Stomach (tissue), 9 donors: ENCODE results near the gene TM9SF4. TPM values are rescaled to one million over a fixed set of nuclear protein-coding genes. Genes with fewer than 3 reads are reported as not detected.

Experiments used
- DNase-seq, 2 donors: peaks; one replicate each; pipeline versions ENCODE4 v3.0.0 to v3.0.0-alpha.2; 2013 to 2019
- H3K27ac ChIP-seq, 5 donors: fragments of 200-600 bp in 4 of 5; sonication (generic) in 4 of 5; one replicate each; pipeline ENCODE4 v1.5.1; 2013 to 2019; ENCODE audit warnings: mild to moderate bottlenecking in 1 of 5, moderate library complexity in 1 of 5
- H3K27me3 ChIP-seq, 3 donors: fragments of 200-600 bp; sonication (generic); one replicate each; pipeline ENCODE4 v1.5.1; 2017 to 2019; ENCODE audit warnings: mixed run types in 1 of 3
- H3K36me3 ChIP-seq, 4 donors: fragments of 200-600 bp; sonication (generic); 1 replicate in 3 of 4; 2 replicates in 1 of 4; pipeline ENCODE4 v1.5.1; 2016 to 2019
- H3K4me1 ChIP-seq, 4 donors: fragments of 200-600 bp; sonication (generic); one replicate each; pipeline ENCODE4 v1.5.1; 2016 to 2019
- H3K4me3 ChIP-seq, 4 donors: fragments of 200-600 bp; sonication (generic) in 3 of 4; one replicate each; pipeline ENCODE4 v1.5.1; 2016 to 2019; ENCODE audit warnings: mild to moderate bottlenecking in 1 of 4
- H3K9me3 ChIP-seq, 4 donors: fragments of 200-600 bp; sonication (generic); one replicate each; pipeline ENCODE4 v1.5.1; 2016 to 2019
- CTCF ChIP-seq, 7 experiments: fragments of 450-650 bp in 4 of 7; fragments of 200-600 bp in 3 of 7; sonication (generic) in 3 of 7; IDR thresholded peaks; one replicate each; pipeline ENCODE4 v1.5.1; 2016 to 2019; ENCODE audit warnings: antibody characterized with exemption in 7 of 7, control low read depth in 2 of 7, mild to moderate bottlenecking in 1 of 7
- EP300 ChIP-seq: sonication (generic); formaldehyde crosslinking; IDR thresholded peaks from one replicate; pipeline ENCODE4 v1.6.1; 2017; ENCODE audit warnings: antibody characterized with exemption
- POLR2A ChIP-seq, 4 donors: fragments of 450-650 bp; IDR thresholded peaks; one replicate each; pipeline ENCODE4 v1.6.1; 2016; ENCODE audit warnings: antibody characterized with exemption in 4 of 4, control low read depth in 2 of 4, mild to moderate bottlenecking in 1 of 4, moderate library complexity in 1 of 4
- POLR2AphosphoS5 ChIP-seq, 3 donors: sonication (generic); formaldehyde crosslinking; IDR thresholded peaks; one replicate each; pipeline ENCODE4 v1.6.1; 2016; ENCODE audit warnings: antibody characterized with exemption in 3 of 3
- WGBS, 5 donors: extraction: QIAGEN DNeasy Blood & Tissue Kit in 3 of 5; methylation state at CpG; one replicate each; pipeline versions ENCODE4 v1.1.5 to v1.1.7; 2013 to 2018; 5-methylcytosine and 5-hydroxymethylcytosine counted together
- intact Hi-C: fragments of 100-400 bp; cut with DNase I; formaldehyde crosslinking; loops from one replicate; pipeline ENCODE4 v1.15.1; 2023; ENCODE audit warnings: low total_unique reads
- polyA plus RNA-seq, 3 donors: library from polyadenylated mRNA; stranded (reverse); fragments of 200-250 nt; gene quantifications; one replicate each; pipeline ENCODE4 v1.2.3, GENCODE V29; 2013
- total RNA-seq, 5 donors: library from RNA; depleted of rRNA; stranded (reverse); fragments of >200 nt; gene quantifications; one replicate each; pipeline versions ENCODE4 v1.1.0 to v1.2.3, GENCODE V29; 2014 to 2016
- donor health status: healthy with polysubstance abuse.
- donor health status: Bipolar disorder and iron deficiency.
- donor health status: healthy.

Gene TM9SF4
- total and polyA plus RNA-seq, 8 donors, result 6.7 to 50.8 (median 21.9) TPM

- DNase-seq, result peak; percentile 63 to 79
- 21 to 30% (median 24%) methylated on average over 4 of the region's 4 CpGs for WGBS, 5 donors
- intact Hi-C loops, result no loop called here
- no peaks in the 10 kb centered on the region for H3K9me3 ChIP-seq
- no peaks in the 10 kb centered on the region for H3K27me3 ChIP-seq
- TF ChIP-seq POLR2AphosphoS5 (IDR thresholded peaks at IDR 0.05) (peak in 1 of 3 donors; percentile 40), CTCF (IDR thresholded peaks at IDR 0.05) (no peak), POLR2A (IDR thresholded peaks at IDR 0.05) (no peak)
- peak overlapping the region in 3 of 4 donors; percentile 77 to 99 (median 85) for H3K4me3 ChIP-seq
- H3K27ac ChIP-seq, result peak overlapping the region; percentile 91 to 97 (median 92)
- peaks cover 60 to 81% (median 79%) of the 10 kb centered on the region in 4 donors for H3K4me1 ChIP-seq
- H3K36me3 ChIP-seq, result peaks cover 19 to 27% (median 26%) of the 10 kb centered on the region in 4 donors
Measured at GRCh38 chr20:32204205-32205109, 94.9 kb downstream of the TM9SF4 start.

- Histone ChIP-seq H3K9me3 (no peaks in the 10 kb centered on the region), H3K4me3 (peak overlapping the region; percentile 77 to 99 (median 92)), H3K27me3 (no peaks in the 10 kb centered on the region), H3K36me3 (peaks cover 13 to 26% (median 24%) of the 10 kb centered on the region in 4 donors), H3K27ac (peak overlapping the region; percentile 89 to 97 (median 92)), H3K4me1 (peaks cover 60 to 87% (median 83%) of the 10 kb centered on the region in 4 donors)
- 28 to 39% (median 30%) methylated on average over 5 of the region's 5 CpGs for WGBS, 5 donors
- TF ChIP-seq EP300 (no peak), POLR2A (IDR thresholded peaks at IDR 0.05) (no peak), CTCF (IDR thresholded peaks at IDR 0.05) (no peak), POLR2AphosphoS5 (IDR thresholded peaks at IDR 0.05) (no peak)
- intact Hi-C loops, result no loop called here
- DNase-seq, result no peak
Measured at GRCh38 chr20:32205110-32205842, 95.8 kb downstream of the TM9SF4 start.

GRCh38 chr20:32205843-32206759, 96.6 kb downstream of the TM9SF4 start:
- peaks cover 60 to 89% (median 83%) of the 10 kb centered on the region in 4 donors for H3K4me1 ChIP-seq
- WGBS, 5 donors, result 14 to 36% (median 28%) methylated on average over 8 of the region's 8 CpGs
- no peak for TF ChIP-seq POLR2AphosphoS5 (IDR thresholded peaks at IDR 0.05)
- H3K9me3 ChIP-seq, result no peaks in the 10 kb centered on the region
- intact Hi-C loops, result no loop called here
- H3K36me3 ChIP-seq, result peaks cover 7 to 26% (median 24%) of the 10 kb centered on the region in 4 donors
- peak overlapping the region; percentile 92 to 97 (median 96) for H3K27ac ChIP-seq
- no peaks in the 10 kb centered on the region for H3K27me3 ChIP-seq
- peak overlapping the region; percentile 77 to 99 (median 92) for H3K4me3 ChIP-seq
- DNase-seq, result no peak

GRCh38 chr20:32206760-32207625, 97.5 kb downstream of the TM9SF4 start:
- H3K4me3 ChIP-seq, result peak overlapping the region; percentile 77 to 99 (median 92)
- intact Hi-C loops, result no loop called here
- no peaks in the 10 kb centered on the region for H3K27me3 ChIP-seq
- peaks cover 0 to 26% (median 24%) of the 10 kb centered on the region in 4 donors for H3K36me3 ChIP-seq
- H3K9me3 ChIP-seq, result no peaks in the 10 kb centered on the region
- peak overlapping the region; percentile 92 to 97 (median 96) for H3K27ac ChIP-seq
- peaks cover 53 to 86% (median 74%) of the 10 kb centered on the region in 4 donors for H3K4me1 ChIP-seq
- WGBS, 5 donors, result 1 to 5% (median 2%) methylated on average over 13 to 40 of the region's 40 CpGs
- no peak for TF ChIP-seq POLR2A (IDR thresholded peaks at IDR 0.05)
- no peak for TF ChIP-seq EP300
- TF ChIP-seq POLR2AphosphoS5 (IDR thresholded peaks at IDR 0.05), result no peak
- TF ChIP-seq CTCF (IDR thresholded peaks at IDR 0.05), result no peak
- peak in 1 of 2 donors; percentile 56 for DNase-seq
